Body of pancreas (tissue), 4 donors: ENCODE measurements around the gene DNAH10. TPM values are rescaled to one million over a fixed set of nuclear protein-coding genes. Genes with fewer than 3 reads are reported as not detected.

ENCODE experiments used
- ATAC-seq: fragments of 150-250 bp; one replicate; pipeline ENCODE4 v1.9.1; 2016
- DNase-seq, 4 donors: peaks; one replicate each; pipeline ENCODE4 v3.0.0-alpha.2; 2019
- H3K27ac ChIP-seq, 4 donors: fragments of 200-600 bp; sonication (generic); 1 replicate in 3 of 4; 2 replicates in 1 of 4; pipeline versions ENCODE4 v1.5.1 to v1.6.1; 2016 to 2019; ENCODE audit warnings: mild to moderate bottlenecking in 1 of 4, mixed read lengths in 1 of 4, moderate library complexity in 1 of 4
- H3K27me3 ChIP-seq, 2 donors: fragments of 200-600 bp; sonication (generic); one replicate each; pipeline ENCODE4 v1.6.0; 2016; ENCODE audit warnings: mild to moderate bottlenecking in 1 of 2
- H3K36me3 ChIP-seq, 2 donors: fragments of 200-600 bp; sonication (generic); replicated peaks in 1 of 2; 2 replicates each; pipeline ENCODE4 v1.5.1; 2016; ENCODE audit warnings: low read depth in 2 of 2; ENCODE audit not compliant: insufficient read depth in 1 of 2
- H3K4me1 ChIP-seq: fragments of 200-600 bp; sonication (generic); one replicate; pipeline ENCODE4 v1.6.0; 2016
- H3K4me3 ChIP-seq, 2 donors: fragments of 200-600 bp; sonication (generic); 1 replicate in 1 of 2; 2 replicates in 1 of 2; pipeline ENCODE4 v1.5.1; 2016 to 2019
- H3K9me3 ChIP-seq, 3 donors: fragments of 200-600 bp; sonication (generic); 1 replicate in 2 of 3; 2 replicates in 1 of 3; pipeline ENCODE4 v1.5.1; 2016
- POLR2A ChIP-seq, 3 donors: fragments of 450-650 bp; IDR thresholded peaks; one replicate each; pipeline ENCODE4 v1.6.1; 2016; ENCODE audit warnings: antibody characterized with exemption in 3 of 3, mild to moderate bottlenecking in 2 of 3
- WGBS, 2 donors: methylation state at CpG; one replicate each; pipeline ENCODE4 v1.1.5; 2017; 5-methylcytosine and 5-hydroxymethylcytosine counted together
- intact Hi-C: fragments of 100-400 bp; cut with DNase I; formaldehyde crosslinking; loops from one replicate; pipeline ENCODE4 v1.15.1; 2023
- total RNA-seq, 2 donors: library from RNA; depleted of rRNA; stranded (reverse); fragments of >200 nt; gene quantifications; one replicate each; pipeline ENCODE4 v1.1.0, GENCODE V29; 2016
- TF ChIP-seq, protein P1 (sequence below), 7 experiments: fragments of 450-650 bp in 4 of 7; fragments of 200-600 bp in 3 of 7; sonication (generic) in 3 of 7; IDR thresholded peaks; one replicate each; pipeline ENCODE4 v1.5.1; 2016 to 2019; ENCODE audit warnings: antibody characterized with exemption in 7 of 7

Gene DNAH10
- total RNA-seq, 2 donors from 2014 or later, result 0.26 TPM; not detected in 1

DNA sequence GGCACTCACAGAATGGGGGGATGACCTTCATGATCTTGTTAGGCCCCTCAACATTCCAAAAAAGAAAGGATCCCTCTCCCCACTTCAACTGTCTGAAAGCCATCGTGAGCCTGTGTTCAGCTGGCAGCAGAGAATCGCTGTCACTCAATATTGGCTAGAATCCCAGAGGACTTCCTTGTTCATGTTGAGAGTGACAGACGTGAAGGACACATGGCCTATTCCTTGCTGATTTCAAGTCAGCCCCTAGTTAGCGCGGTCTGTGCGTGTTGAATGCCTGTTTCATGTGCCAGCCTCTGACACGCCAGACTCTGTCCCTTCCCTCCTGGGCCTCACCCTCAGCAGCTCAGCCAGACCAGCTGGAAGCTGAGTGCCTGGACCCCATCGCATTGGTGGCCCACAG is 43.1 kb downstream of the DNAH10 start:
- ATAC-seq, result no peak
- intact Hi-C loops, result no loop called here
- H3K27me3 ChIP-seq, result no peaks in the 10 kb centered on the region
- DNase-seq, result no peak
- H3K4me1 ChIP-seq, result no peaks in the 10 kb centered on the region
- no peak for TF ChIP-seq POLR2A (IDR thresholded peaks at IDR 0.05)
- TF ChIP-seq, protein P1, sequence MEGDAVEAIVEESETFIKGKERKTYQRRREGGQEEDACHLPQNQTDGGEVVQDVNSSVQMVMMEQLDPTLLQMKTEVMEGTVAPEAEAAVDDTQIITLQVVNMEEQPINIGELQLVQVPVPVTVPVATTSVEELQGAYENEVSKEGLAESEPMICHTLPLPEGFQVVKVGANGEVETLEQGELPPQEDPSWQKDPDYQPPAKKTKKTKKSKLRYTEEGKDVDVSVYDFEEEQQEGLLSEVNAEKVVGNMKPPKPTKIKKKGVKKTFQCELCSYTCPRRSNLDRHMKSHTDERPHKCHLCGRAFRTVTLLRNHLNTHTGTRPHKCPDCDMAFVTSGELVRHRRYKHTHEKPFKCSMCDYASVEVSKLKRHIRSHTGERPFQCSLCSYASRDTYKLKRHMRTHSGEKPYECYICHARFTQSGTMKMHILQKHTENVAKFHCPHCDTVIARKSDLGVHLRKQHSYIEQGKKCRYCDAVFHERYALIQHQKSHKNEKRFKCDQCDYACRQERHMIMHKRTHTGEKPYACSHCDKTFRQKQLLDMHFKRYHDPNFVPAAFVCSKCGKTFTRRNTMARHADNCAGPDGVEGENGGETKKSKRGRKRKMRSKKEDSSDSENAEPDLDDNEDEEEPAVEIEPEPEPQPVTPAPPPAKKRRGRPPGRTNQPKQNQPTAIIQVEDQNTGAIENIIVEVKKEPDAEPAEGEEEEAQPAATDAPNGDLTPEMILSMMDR (IDR thresholded peaks at IDR 0.05), result no peak
- H3K27ac ChIP-seq, result no peak overlapping the region
- H3K4me3 ChIP-seq, result no peak overlapping the region
- H3K9me3 ChIP-seq, result no peaks in the 10 kb centered on the region
- 71 to 72% methylated on average over 6 to 8 of the region's 8 CpGs for WGBS, 2 donors
- H3K36me3 ChIP-seq, result no peaks in the 10 kb centered on the region

DNA sequence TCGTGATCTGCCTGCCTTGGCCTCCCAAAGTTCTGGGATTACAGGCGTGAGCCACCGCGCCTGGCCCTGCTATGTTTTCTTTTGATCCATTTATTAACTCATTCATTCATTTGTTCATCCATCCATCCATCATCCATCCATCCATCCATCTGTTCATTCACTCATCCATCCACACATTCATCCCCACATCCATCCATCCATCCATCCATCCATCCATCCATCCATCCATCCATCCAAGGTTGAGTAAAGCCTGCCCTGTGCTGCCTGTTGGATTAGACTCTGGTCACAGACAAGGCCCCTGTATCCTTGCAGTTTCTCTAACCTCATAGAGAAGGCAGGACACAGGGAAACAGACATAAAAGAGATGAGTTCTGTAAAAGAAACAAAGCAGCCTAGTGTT is 44.9 kb downstream of the DNAH10 start:
- no peak overlapping the region for H3K4me3 ChIP-seq
- H3K4me1 ChIP-seq, result no peaks in the 10 kb centered on the region
- intact Hi-C loops, result no loop called here
- DNase-seq (no peak), ATAC-seq (no peak)
- TF ChIP-seq, protein P1 (IDR thresholded peaks at IDR 0.05), result no peak
- TF ChIP-seq POLR2A (IDR thresholded peaks at IDR 0.05), result no peak
- H3K27me3 ChIP-seq, result no peaks in the 10 kb centered on the region
- WGBS, 2 donors, result 90 to 96% methylated on average over 4 of the region's 4 CpGs
- H3K9me3 ChIP-seq, result no peaks in the 10 kb centered on the region
- no peaks in the 10 kb centered on the region for H3K36me3 ChIP-seq
- H3K27ac ChIP-seq, result no peak overlapping the region

DNA sequence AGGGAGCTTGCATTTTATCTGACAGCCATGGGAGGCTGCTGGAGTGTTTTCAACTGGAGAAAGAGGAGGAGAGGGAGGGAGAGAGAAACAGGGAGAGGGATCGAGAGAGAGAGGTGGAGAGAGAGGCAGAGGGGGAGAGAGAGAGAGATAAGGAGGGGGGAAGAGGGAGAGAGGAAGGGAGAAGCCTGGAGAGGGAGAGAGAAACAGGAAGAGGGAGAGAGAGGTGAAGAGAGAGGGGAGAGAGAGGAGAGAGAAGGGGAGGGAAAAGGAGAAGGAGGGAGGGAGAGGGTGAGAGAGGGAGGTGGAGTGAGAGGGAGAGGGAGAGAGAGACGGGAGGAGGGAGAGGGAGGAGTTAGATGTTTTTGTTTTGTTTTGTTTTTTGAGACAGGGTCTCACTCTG is 45.6 kb downstream of the DNAH10 start:
- 1 to 7% methylated on average over 2 of the region's 2 CpGs for WGBS, 2 donors
- TF ChIP-seq, protein P1 (IDR thresholded peaks at IDR 0.05), result no peak
- no peak for TF ChIP-seq POLR2A (IDR thresholded peaks at IDR 0.05)
- no peaks in the 10 kb centered on the region for H3K27me3 ChIP-seq
- H3K9me3 ChIP-seq, result no peaks in the 10 kb centered on the region
- H3K4me3 ChIP-seq, result no peak overlapping the region
- H3K4me1 ChIP-seq, result no peaks in the 10 kb centered on the region
- ATAC-seq (no peak), DNase-seq (no peak)
- H3K27ac ChIP-seq, result no peak overlapping the region
- intact Hi-C loops, result no loop called here
- H3K36me3 ChIP-seq, result no peaks in the 10 kb centered on the region

DNA sequence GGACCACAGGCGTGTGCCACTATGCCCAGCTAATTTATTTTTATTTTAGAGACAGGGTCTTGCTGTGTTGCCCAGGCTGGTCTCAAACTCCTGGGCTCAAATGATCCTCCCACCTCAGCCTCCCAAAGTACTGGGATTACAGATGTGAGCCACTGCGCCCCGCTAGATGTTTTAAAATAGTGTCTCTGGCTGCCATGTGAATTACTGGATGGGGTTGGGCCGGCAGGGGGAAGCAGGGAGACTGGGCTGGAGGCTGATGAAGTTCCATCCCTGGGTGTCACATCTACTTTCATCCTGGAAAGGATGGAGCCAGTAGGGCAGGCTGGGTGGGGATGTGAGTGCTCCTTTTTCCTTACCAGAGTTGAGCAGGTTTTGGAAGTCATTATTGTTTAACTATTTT is 46.1 kb downstream of the DNAH10 start:
- no peak overlapping the region for H3K27ac ChIP-seq
- no peaks in the 10 kb centered on the region for H3K9me3 ChIP-seq
- 52 to 68% methylated on average over 4 of the region's 4 CpGs for WGBS, 2 donors
- no peak overlapping the region for H3K4me3 ChIP-seq
- TF ChIP-seq, protein P1 (IDR thresholded peaks at IDR 0.05), result peak in 1 of 7 experiments; percentile 3
- no peak for TF ChIP-seq POLR2A (IDR thresholded peaks at IDR 0.05)
- H3K27me3 ChIP-seq, result no peaks in the 10 kb centered on the region
- H3K36me3 ChIP-seq, result no peaks in the 10 kb centered on the region
- intact Hi-C loops, result no loop called here
- H3K4me1 ChIP-seq, result no peaks in the 10 kb centered on the region
- no peak for ATAC-seq
- DNase-seq, result no peak

DNA sequence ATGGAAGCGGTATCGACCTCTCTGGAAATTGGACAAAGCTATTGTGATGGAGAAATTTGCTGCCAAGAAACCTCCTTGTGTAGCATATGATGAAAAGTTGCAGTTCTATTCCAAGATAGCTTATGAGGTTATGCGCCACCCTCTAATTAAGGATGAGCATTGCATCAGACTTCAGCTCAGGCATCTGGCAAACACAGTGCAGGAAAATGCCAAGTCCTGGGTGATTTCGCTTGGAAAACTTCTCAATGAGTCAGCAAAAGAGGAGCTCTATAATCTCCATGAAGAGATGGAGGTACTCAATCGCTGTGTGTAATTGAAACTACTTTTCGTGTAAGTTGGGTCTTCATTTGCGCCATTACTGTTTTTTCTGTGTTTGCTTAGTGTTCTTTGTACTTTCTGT is 51.2 kb downstream of the DNAH10 start:
- DNase-seq (no peak), ATAC-seq (no peak)
- no peaks in the 10 kb centered on the region for H3K9me3 ChIP-seq
- no peaks in the 10 kb centered on the region for H3K4me1 ChIP-seq
- TF ChIP-seq, protein P1 (IDR thresholded peaks at IDR 0.05), result no peak
- no peak for TF ChIP-seq POLR2A (IDR thresholded peaks at IDR 0.05)
- WGBS, 2 donors, result 72 to 89% methylated on average over 7 of the region's 7 CpGs
- H3K27me3 ChIP-seq, result no peaks in the 10 kb centered on the region
- H3K27ac ChIP-seq, result no peak overlapping the region
- intact Hi-C loops, result no loop called here
- no peaks in the 10 kb centered on the region for H3K36me3 ChIP-seq
- no peak overlapping the region for H3K4me3 ChIP-seq
